GM12875 (cell line): ENCODE data around the gene SLA2.

ENCODE experiments used
- H3K4me3 ChIP-seq: one replicate; pipeline ENCODE4 v1.5.1; 2011; ENCODE audit warnings: low read depth, low read length, control low read depth
- TF ChIP-seq, protein P1 (sequence below): IDR thresholded peaks from 2 replicates; pipeline ENCODE4 v1.5.1; 2011; ENCODE audit warnings: low read depth, mild to moderate bottlenecking, control low read depth, inconsistent platforms, low read length, moderate library complexity, borderline replicate concordance; ENCODE audit not compliant: insufficient read depth

The SLA2 gene

DNA sequence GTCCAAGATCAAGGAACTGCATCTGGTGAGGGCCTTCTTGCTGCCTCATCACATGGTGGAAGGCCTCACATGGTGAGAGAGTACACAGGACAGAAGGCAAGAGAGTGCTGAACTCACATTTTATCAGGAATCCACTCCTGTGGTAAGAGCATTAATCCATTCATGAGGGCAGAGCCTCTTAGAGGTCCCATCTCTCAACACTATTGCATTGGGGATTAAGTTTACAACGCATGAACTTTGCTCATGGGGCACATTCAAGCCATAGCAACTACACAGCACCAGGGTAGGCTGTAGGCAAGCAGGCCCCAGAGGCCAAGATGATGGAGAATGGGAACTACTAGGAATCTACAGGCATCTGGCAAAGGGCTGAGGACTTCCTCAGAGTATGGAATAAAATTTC, 82.6 kb downstream of the SLA2 start:
- no peak overlapping the region for H3K4me3 ChIP-seq
- TF ChIP-seq, protein P1, sequence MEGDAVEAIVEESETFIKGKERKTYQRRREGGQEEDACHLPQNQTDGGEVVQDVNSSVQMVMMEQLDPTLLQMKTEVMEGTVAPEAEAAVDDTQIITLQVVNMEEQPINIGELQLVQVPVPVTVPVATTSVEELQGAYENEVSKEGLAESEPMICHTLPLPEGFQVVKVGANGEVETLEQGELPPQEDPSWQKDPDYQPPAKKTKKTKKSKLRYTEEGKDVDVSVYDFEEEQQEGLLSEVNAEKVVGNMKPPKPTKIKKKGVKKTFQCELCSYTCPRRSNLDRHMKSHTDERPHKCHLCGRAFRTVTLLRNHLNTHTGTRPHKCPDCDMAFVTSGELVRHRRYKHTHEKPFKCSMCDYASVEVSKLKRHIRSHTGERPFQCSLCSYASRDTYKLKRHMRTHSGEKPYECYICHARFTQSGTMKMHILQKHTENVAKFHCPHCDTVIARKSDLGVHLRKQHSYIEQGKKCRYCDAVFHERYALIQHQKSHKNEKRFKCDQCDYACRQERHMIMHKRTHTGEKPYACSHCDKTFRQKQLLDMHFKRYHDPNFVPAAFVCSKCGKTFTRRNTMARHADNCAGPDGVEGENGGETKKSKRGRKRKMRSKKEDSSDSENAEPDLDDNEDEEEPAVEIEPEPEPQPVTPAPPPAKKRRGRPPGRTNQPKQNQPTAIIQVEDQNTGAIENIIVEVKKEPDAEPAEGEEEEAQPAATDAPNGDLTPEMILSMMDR: no peak

- no peak overlapping the region for H3K4me3 ChIP-seq
- TF ChIP-seq, protein P1: no peak
Observed at GRCh38 chr20:36562724-36563123, 83.3 kb downstream of the SLA2 start.
